ENCODE data around the gene FILIP1L. TPM values are rescaled to one million over a fixed set of nuclear protein-coding genes. Genes with fewer than 3 reads are reported as not detected.

FILIP1L gene
- total RNA-seq, 2 donors from 2014 or later, result 97.0 to 112 TPM

DNA sequence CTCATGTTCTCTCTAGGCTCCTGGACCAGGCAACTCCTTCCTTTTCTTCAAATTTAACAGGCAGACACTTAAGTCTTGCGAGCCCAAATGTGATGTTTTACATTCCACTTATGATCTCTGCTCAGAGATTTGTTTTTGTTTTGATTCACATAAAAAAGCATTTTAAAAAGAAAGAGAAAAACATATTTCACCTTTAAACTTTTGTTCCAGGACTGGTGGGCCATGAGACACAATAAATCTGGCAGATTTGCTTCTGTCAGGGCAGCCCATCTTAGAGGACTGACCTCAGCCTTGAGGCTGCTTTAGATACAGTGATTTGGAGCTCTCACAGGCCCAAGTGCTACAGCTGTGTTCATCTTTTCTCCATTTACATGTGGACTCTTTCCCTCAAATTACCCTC lies 244.7 kb downstream of the FILIP1L start:
- no peak overlapping the region for H3K4me3 ChIP-seq
- H3K27ac ChIP-seq, result peak overlapping the region; percentile 15 to 93

GRCh38 chr3:99868311-99868646 lies 246.0 kb downstream of the FILIP1L start:
- DNase-seq (ENCODE audit: low spot score), result no peak
- no peak overlapping the region for H3K4me3 ChIP-seq
- TF ChIP-seq CTCF (IDR thresholded peaks at IDR 0.05), result no peak
- H3K9me3 ChIP-seq, result no peaks in the 10 kb centered on the region
- H3K27me3 ChIP-seq, result no peaks in the 10 kb centered on the region
- peaks cover 23% of the 10 kb centered on the region for H3K36me3 ChIP-seq
- H3K4me1 ChIP-seq, result peaks cover 0 to 85% of the 10 kb centered on the region in 2 donors
- H3K27ac ChIP-seq, result peak overlapping the region; percentile 26 to 49

More for the DNA sequence above, 244.7 kb downstream of the FILIP1L start:
- H3K27me3 ChIP-seq, result no peaks in the 10 kb centered on the region
- H3K4me1 ChIP-seq, result peaks cover 0 to 82% of the 10 kb centered on the region in 2 donors
- DNase-seq (ENCODE audit: low spot score), result no peak
- no peaks in the 10 kb centered on the region for H3K9me3 ChIP-seq
- no peak for TF ChIP-seq CTCF (IDR thresholded peaks at IDR 0.05)
- H3K36me3 ChIP-seq, result peaks cover 23% of the 10 kb centered on the region

- peak overlapping the region; percentile 33 to 49 for H3K27ac ChIP-seq
- H3K4me3 ChIP-seq, result no peak overlapping the region
- TF ChIP-seq CTCF (IDR thresholded peaks at IDR 0.05), result no peak
- peaks cover 27% of the 10 kb centered on the region for H3K36me3 ChIP-seq
- H3K4me1 ChIP-seq, result peaks cover 0 to 86% of the 10 kb centered on the region in 2 donors
- no peak for DNase-seq (ENCODE audit: low spot score)
- no peaks in the 10 kb centered on the region for H3K9me3 ChIP-seq
- no peaks in the 10 kb centered on the region for H3K27me3 ChIP-seq
Measured at GRCh38 chr3:99867594-99868310, 246.5 kb downstream of the FILIP1L start.

- no peaks in the 10 kb centered on the region for H3K27me3 ChIP-seq
- peaks cover 39% of the 10 kb centered on the region for H3K36me3 ChIP-seq
- TF ChIP-seq CTCF (IDR thresholded peaks at IDR 0.05), result no peak
- peaks cover 0 to 85% of the 10 kb centered on the region in 2 donors for H3K4me1 ChIP-seq
- no peak for DNase-seq (ENCODE audit: low spot score)
- no peak overlapping the region for H3K4me3 ChIP-seq
- H3K27ac ChIP-seq, result peak overlapping the region; percentile 20 to 33
- H3K9me3 ChIP-seq, result no peaks in the 10 kb centered on the region
Measured at GRCh38 chr3:99866261-99866761, 248.0 kb downstream of the FILIP1L start.

DNA sequence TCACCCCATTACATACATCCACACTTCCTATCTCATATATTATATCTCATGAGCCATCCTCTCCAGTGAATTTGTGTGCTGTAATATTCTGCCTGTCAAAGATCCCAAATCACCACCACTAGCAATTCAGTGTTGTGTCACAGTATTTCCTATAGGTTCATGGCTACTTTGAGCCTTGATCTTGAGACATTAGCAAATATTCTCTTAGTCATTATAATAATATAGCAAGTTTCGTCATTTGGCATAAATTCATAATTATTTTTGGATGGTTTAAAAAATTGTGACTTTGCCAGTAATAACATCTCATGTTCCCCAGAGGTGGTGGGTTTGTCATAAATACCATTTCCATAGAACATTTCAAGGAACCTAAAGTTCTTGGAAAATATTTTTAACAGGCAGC lies 249.0 kb downstream of the FILIP1L start:
- Histone ChIP-seq H3K4me1 (peaks cover 0 to 79% of the 10 kb centered on the region in 2 donors), H3K27me3 (no peaks in the 10 kb centered on the region), H3K36me3 (peaks cover 43% of the 10 kb centered on the region), H3K27ac (peak overlapping the region in 1 of 2 donors; percentile 33), H3K4me3 (no peak overlapping the region), H3K9me3 (no peaks in the 10 kb centered on the region)
- DNase-seq (ENCODE audit: low spot score), result no peak
- TF ChIP-seq CTCF (IDR thresholded peaks at IDR 0.05), result no peak

Measured in right atrium auricular region (tissue), 2 donors.